GM12878 (cell line): ENCODE results near the gene MOCOS. TPM values are rescaled to one million over a fixed set of nuclear protein-coding genes. Genes with fewer than 3 reads are reported as not detected.

Source experiments
- ATF2 ChIP-seq: IDR thresholded peaks from 2 replicates; pipeline ENCODE4 v1.6.1; 2012; ENCODE audit warnings: low read length, inconsistent platforms
- CREB1 ChIP-seq: IDR thresholded peaks from 2 replicates; pipeline ENCODE4 v1.6.1; 2012; ENCODE audit warnings: low read depth, mild to moderate bottlenecking, inconsistent platforms
- CTCF ChIP-seq, 3 experiments: IDR thresholded peaks in 2 of 3; conservative IDR thresholded peaks in 1 of 3; 2 replicates each; pipeline ENCODE4 v1.5.1; 2011; ENCODE audit warnings: low read depth in 3 of 3, low read length in 3 of 3, mild to moderate bottlenecking in 3 of 3, control low read depth in 2 of 3, moderate library complexity in 2 of 3, inconsistent platforms in 1 of 3, mixed read lengths in 1 of 3; ENCODE audit not compliant: control insufficient read depth in 2 of 3, insufficient read depth in 1 of 3; ENCODE audit errors: extremely low read depth in 1 of 3
- EP300 ChIP-seq, 2 experiments: fragments of 150-350 bp in 1 of 2; IDR thresholded peaks; 2 replicates each; pipeline ENCODE4 v1.6.1; 2011 to 2012; ENCODE audit warnings: low read depth in 2 of 2, low read length in 2 of 2, borderline replicate concordance in 1 of 2, improper control_type of control experiment in 1 of 2, inconsistent platforms in 1 of 2; ENCODE audit not compliant: control insufficient read depth in 1 of 2
- IRF4 ChIP-seq: IDR thresholded peaks from 2 replicates; pipeline ENCODE4 v1.6.1; 2011; ENCODE audit warnings: low read depth, low read length
- MEF2A ChIP-seq: IDR thresholded peaks from 2 replicates; pipeline ENCODE4 v1.6.1; 2011; ENCODE audit warnings: low read depth, mild to moderate bottlenecking, low read length, moderate library complexity; ENCODE audit not compliant: insufficient read depth
- MEF2B ChIP-seq: fragments of 450-650 bp; IDR thresholded peaks from 2 replicates; pipeline ENCODE4 v1.6.1; 2018; ENCODE audit warnings: mild to moderate bottlenecking, moderate library complexity; ENCODE audit not compliant: partially characterized antibody, poor library complexity, severe bottlenecking
- NKRF ChIP-seq: fragments of 450-650 bp; conservative IDR thresholded peaks from 2 replicates; pipeline ENCODE4 v1.6.1; 2017; ENCODE audit warnings: mild to moderate bottlenecking, moderate library complexity
- SIN3A ChIP-seq: IDR thresholded peaks from 2 replicates; pipeline ENCODE4 v1.6.1; 2012; ENCODE audit warnings: low read depth, low read length, improper control_type of control experiment
- SIX5 ChIP-seq: IDR thresholded peaks from 2 replicates; pipeline ENCODE4 v1.6.1; 2011; ENCODE audit warnings: mild to moderate bottlenecking, low read depth, low read length, moderate library complexity; ENCODE audit not compliant: severe bottlenecking
- SMAD5 ChIP-seq: IDR thresholded peaks from 2 replicates; pipeline ENCODE4 v1.6.1; 2016; ENCODE audit warnings: antibody characterized with exemption, low read depth
- TAF1 ChIP-seq: IDR thresholded peaks from 2 replicates; pipeline ENCODE4 v1.6.1; 2011; ENCODE audit warnings: mild to moderate bottlenecking, low read depth, low read length, borderline replicate concordance
- YY1 ChIP-seq: IDR thresholded peaks from 2 replicates; pipeline ENCODE4 v1.6.1; 2011; ENCODE audit warnings: low read depth, mild to moderate bottlenecking, low read length
- ZNF24 ChIP-seq: fragments of 450-650 bp; IDR thresholded peaks from 2 replicates; pipeline ENCODE4 v1.6.1; 2017; ENCODE audit warnings: antibody characterized with exemption, mild to moderate bottlenecking
- ZZZ3 ChIP-seq: IDR thresholded peaks from 2 replicates; pipeline ENCODE4 v1.6.1; 2011; ENCODE audit warnings: low read depth; ENCODE audit not compliant: control insufficient read depth, insufficient read length
- polyA plus RNA-seq, 11 experiments: library from polyadenylated mRNA; depleted of rRNA in 4 of 11; unstranded in 6 of 11; stranded (reverse) in 5 of 11; fragments of >200 nt; fragmentation: Nextera tagmentation in 4 of 11; fragmentation: Illumina TruSeq in 1 of 11; extraction: Ambion mirVana in 4 of 11; extraction: Trizol in 1 of 11; gene quantifications; 1 replicate in 1 of 11; 2 replicates in 10 of 11; pipeline versions ENCODE4 v1.2.1 to v1.2.3, GENCODE V29; 2011 to 2016; ENCODE audit warnings: inconsistent platforms in 2 of 11, missing spikeins in 2 of 11, low read depth in 1 of 11
- total RNA-seq, 4 experiments: library from RNA; depleted of rRNA in 3 of 4; stranded (reverse); fragments of >200 nt in 3 of 4; fragmentation: Illumina TruSeq in 1 of 4; extraction: Trizol in 1 of 4; gene quantifications; 2 replicates each; pipeline versions ENCODE4 v1.2.1 to v1.2.3, GENCODE V29; 2013 to 2021

MOCOS gene
- total and polyA plus RNA-seq, 10 of the 15 experiments (the other 5 are each of a cell fraction or from before 2014, with no cell fraction given), result 0.16 to 0.56 (median 0.33) TPM

- TF ChIP-seq ATF2, result peak; percentile 39; the same call in 1 of the 2 replicates
- TF ChIP-seq EP300 (IDR thresholded peaks at IDR 0.05; ENCODE audit: borderline replicate concordance in 1 of 2, control insufficient read depth in 1 of 2, low read depth in 2 of 2, low read length in 2 of 2), result 0 out of 4 replicates have a peak, but pooled peaks of 1 of the 2 experiments have one; percentile 31
- no peak for TF ChIP-seq CTCF (IDR thresholded peaks at IDR 0.05 in 2 of 3, conservative IDR thresholded peaks at IDR 0.05 in 1 of 3; ENCODE audit: control insufficient read depth in 2 of 3, extremely low read depth in 1 of 3, insufficient read depth in 1 of 3, low read depth in 3 of 3, low read length in 3 of 3)
- peak; percentile 57; the same call in 1 of the 2 replicates for TF ChIP-seq ZNF24
- TF ChIP-seq NKRF, result no peak
- peak; percentile 89 for TF ChIP-seq MEF2A
- TF ChIP-seq MEF2B, result peak; percentile 89
- peak; percentile 73; the same call in 1 of the 2 replicates for TF ChIP-seq IRF4
- no peak for TF ChIP-seq TAF1
- TF ChIP-seq SMAD5, result no peak
- no peak for TF ChIP-seq SIN3A
- TF ChIP-seq SIX5, result no peak
- TF ChIP-seq ZZZ3, result no peak
- TF ChIP-seq YY1, result peak; percentile 71
- 0 out of 2 replicates have a peak, but pooled peaks have one; percentile 15 for TF ChIP-seq CREB1
Measured at GRCh38 chr18:36149514-36150289, 37.6 kb upstream of the MOCOS start (continued).
